CD4-positive, alpha-beta T cell (primary cell): ENCODE measurements around the gene FKTN. TPM values are rescaled to one million over a fixed set of nuclear protein-coding genes. Genes with fewer than 3 reads are reported as not detected.

Source experiments
- ATAC-seq: fragments of 200-7000 bp; cut with Tn5 transposase; one replicate; pipeline ENCODE4 v1.10.0; 2022; ENCODE audit warnings: mild to moderate bottlenecking; ENCODE audit not compliant: poor library complexity
- CTCF ChIA-PET: fragments of 350-600 bp; sonication (Branson Sonifier 250); formaldehyde crosslinking; loops from one replicate; lab custom pipeline; 2021; ENCODE audit warnings: antibody characterized with exemption, inconsistent platforms; lab: Charles Lee
- POLR2A ChIA-PET: fragments of 350-600 bp; sonication (Branson Sonifier 250); formaldehyde crosslinking; loops from one replicate; lab custom pipeline; 2021; ENCODE audit warnings: antibody characterized with exemption, inconsistent platforms; lab: Charles Lee
- DNase-seq, 14 experiments: peaks; one replicate each; pipeline ENCODE4 v3.0.0-alpha.2; 2013 to 2020; ENCODE audit warnings: mixed read lengths in 2 of 14
- H3K27ac ChIP-seq, 2 donors: one replicate each; pipeline versions ENCODE4 v1.5.1 to v1.7.0; 2013; ENCODE audit warnings: low read length in 2 of 2, low read depth in 1 of 2, mild to moderate bottlenecking in 1 of 2
- H3K27me3 ChIP-seq, 2 experiments: 1 replicate in 1 of 2; 2 replicates in 1 of 2; pipeline versions ENCODE4 v1.6.1 to v1.7.0; 2013; ENCODE audit warnings: low read length in 2 of 2, control low read depth in 1 of 2, mild to moderate bottlenecking in 1 of 2, moderate library complexity in 1 of 2; ENCODE audit not compliant: insufficient read depth in 2 of 2, control insufficient read depth in 1 of 2
- H3K36me3 ChIP-seq: one replicate; pipeline ENCODE4 v1.6.1; 2013; ENCODE audit warnings: low read length, control low read depth; ENCODE audit not compliant: insufficient read depth
- H3K4me1 ChIP-seq: one replicate; pipeline ENCODE4 v1.6.1; 2013; ENCODE audit warnings: low read length, control low read depth; ENCODE audit not compliant: insufficient read depth
- H3K4me3 ChIP-seq: one replicate; pipeline ENCODE4 v1.5.1; 2013; ENCODE audit warnings: mild to moderate bottlenecking, low read length, moderate library complexity
- H3K9me3 ChIP-seq, 2 experiments: 1 replicate in 1 of 2; 2 replicates in 1 of 2; pipeline versions ENCODE4 v1.6.1 to v1.7.0; 2013; ENCODE audit warnings: low read length in 2 of 2, mild to moderate bottlenecking in 2 of 2, control low read depth in 1 of 2, moderate library complexity in 1 of 2; ENCODE audit not compliant: control insufficient read depth in 1 of 2, insufficient read depth in 1 of 2
- H3K27ac Mint-ChIP-seq: one replicate; pipeline ENCODE4 v1.8.0; 2020; ENCODE audit warnings: mixed read lengths
- H3K27me3 Mint-ChIP-seq: one replicate; pipeline ENCODE4 v1.8.0; 2021; ENCODE audit warnings: mixed read lengths
- H3K36me3 Mint-ChIP-seq: one replicate; pipeline ENCODE4 v1.8.0; 2021; ENCODE audit warnings: low read depth, mixed read lengths
- H3K4me1 Mint-ChIP-seq: one replicate; pipeline ENCODE4 v1.8.0; 2021; ENCODE audit warnings: low read depth, mixed read lengths
- H3K4me3 Mint-ChIP-seq: one replicate; pipeline ENCODE4 v1.8.0; 2020; ENCODE audit warnings: mild to moderate bottlenecking, mixed read lengths
- H3K9me3 Mint-ChIP-seq: one replicate; pipeline ENCODE4 v1.8.0; 2020; ENCODE audit warnings: mixed read lengths
- CTCF ChIP-seq: fragments of 200-600 bp; IDR thresholded peaks from one replicate; pipeline ENCODE4 v1.8.0; 2022; ENCODE audit warnings: antibody characterized with exemption, mild to moderate bottlenecking
- intact Hi-C, 2 experiments: fragments of 100-400 bp; cut with DNase I in 1 of 2; cut with micrococcal nuclease in 1 of 2; formaldehyde crosslinking; loops; one replicate each; pipeline versions ENCODE4 v1.15.1 to v1.9.0; 2023 to 2025; cut with DNase I, micrococcal nuclease
- polyA plus RNA-seq, 2 donors: library from polyadenylated mRNA; unstranded; fragments of 120-200 nt; gene quantifications; one replicate each; pipeline ENCODE4 v1.2.1, GENCODE V29; 2013
- total RNA-seq, 174 experiments: library from RNA in 2 of 174; stranded (reverse) in 2 of 174; gene quantifications; one replicate each; pipeline ENCODE4 v1.2.3 and lab custom pipeline; 2021 to 2026

Gene FKTN
- total RNA-seq: 1 to 10 TPM; 5.7 to 5.8 TPM
- 10.4 TPM for polyA plus RNA-seq (2013, experiment 1 of 2)
- polyA plus RNA-seq (2013, experiment 2 of 2): 9.5 TPM
- total RNA-seq (lab: John Stamatoyannopoulos, UW): 5.9 to 73.1 (median 37.7) reads per million in 172 experiments

GRCh38 chr9:105557804-105558610, at the start of gene FKTN:
Gene FKTN, plus strand, starts transcription at chr9:105558131. Its CDS starts 16,902 bp downstream, at chr9:105575033.
- no peak for TF ChIP-seq CTCF
- POLR2A ChIA-PET: interaction anchor here (1.3 kb wide), 1 partner anchor 136 kb away, joined by 3 read pairs; the partner anchor contains the start of gene TMEM38B
- Histone ChIP-seq H3K4me1 (peaks cover 12% of the 10 kb centered on the region), H3K36me3 (no peaks in the 10 kb centered on the region), H3K9me3 (no peaks in the 10 kb centered on the region), H3K27ac (peak within 1 kb of the TSS; percentile 30 to 47), H3K27me3 (no peaks in the 10 kb centered on the region), H3K4me3 (peak within 1 kb of the TSS; percentile 94)
- intact Hi-C loops: loop anchor here (5.0 to 10.0 kb wide), 5 partner anchors 57 to 1463 kb away; partner anchors contain the start of genes SMC2 (in 2 of the 2), FSD1L (in 1 of the 2) and SLC44A1 (in 1 of the 2)
- Mint-ChIP-seq H3K4me3 (peak within 1 kb of the TSS; percentile 93), H3K27ac (peak within 1 kb of the TSS; percentile 83), H3K4me1 (peaks cover 19% of the 10 kb centered on the region), H3K27me3 (no peaks in the 10 kb centered on the region), H3K36me3 (peaks cover 43% of the 10 kb centered on the region), H3K9me3 (peaks cover 3% of the 10 kb centered on the region)
- DNase-seq (peak; percentile 56 to 87 (median 72)), ATAC-seq (peak; percentile 96)
- CTCF ChIA-PET: no interaction called here

- Mint-ChIP-seq H3K4me3 (no peak overlapping the region), H3K36me3 (no peaks in the 10 kb centered on the region), H3K27me3 (no peaks in the 10 kb centered on the region), H3K9me3 (no peaks in the 10 kb centered on the region), H3K27ac (no peak overlapping the region), H3K4me1 (no peaks in the 10 kb centered on the region)
- Histone ChIP-seq H3K27me3 (no peaks in the 10 kb centered on the region), H3K9me3 (no peaks in the 10 kb centered on the region), H3K27ac (no peak overlapping the region), H3K36me3 (no peaks in the 10 kb centered on the region), H3K4me3 (no peak overlapping the region), H3K4me1 (no peaks in the 10 kb centered on the region)
- POLR2A ChIA-PET: no interaction called here
- CTCF ChIA-PET: no interaction called here
- intact Hi-C loops: no loop called here
- no peak for DNase-seq
- ATAC-seq: no peak
- TF ChIP-seq CTCF: no peak
These were observed 49.4 kb upstream of the FKTN start for GRCh38 chr9:105508530-105508929.

- Histone ChIP-seq H3K27ac (no peak overlapping the region), H3K36me3 (no peaks in the 10 kb centered on the region), H3K4me1 (no peaks in the 10 kb centered on the region), H3K4me3 (no peak overlapping the region), H3K27me3 (no peaks in the 10 kb centered on the region), H3K9me3 (no peaks in the 10 kb centered on the region)
- Mint-ChIP-seq H3K9me3 (no peaks in the 10 kb centered on the region), H3K4me3 (no peak overlapping the region), H3K36me3 (no peaks in the 10 kb centered on the region), H3K4me1 (no peaks in the 10 kb centered on the region), H3K27me3 (peaks cover 5% of the 10 kb centered on the region), H3K27ac (no peak overlapping the region)
- no peak for ATAC-seq
- intact Hi-C loops: no loop called here
- peak in 2 of 14 experiments; percentile 5 to 23 for DNase-seq
- POLR2A ChIA-PET: no interaction called here
- CTCF ChIA-PET: no interaction called here
- no peak for TF ChIP-seq CTCF
These were observed 47.9 kb upstream of the FKTN start for GRCh38 chr9:105510024-105510423.
